Prostate gland (tissue), 2 donors: ENCODE data around the gene KIF1B. TPM values are rescaled to one million over a fixed set of nuclear protein-coding genes. Genes with fewer than 3 reads are reported as not detected.
"Not testable (repeated sequence)": the region's sequence is repeated elsewhere in the genome, so short reads cannot be mapped to it uniquely, and the experiment has no call there.

Experiments used
- DNase-seq: peaks from one replicate; pipeline ENCODE4 v3.0.0-alpha.2; 2019; ENCODE audit warnings: low spot score
- H3K27ac ChIP-seq, 2 donors: fragments of 200-600 bp; sonication (generic); 2 replicates each; pipeline ENCODE4 v1.5.1; 2017 to 2019
- H3K27me3 ChIP-seq: fragments of 200-600 bp; sonication (generic); replicated peaks from 2 replicates; pipeline ENCODE4 v1.5.1; 2019; ENCODE audit not compliant: insufficient read depth
- H3K36me3 ChIP-seq, 2 donors: fragments of 200-600 bp; sonication (generic); 1 replicate in 1 of 2; 2 replicates in 1 of 2; pipeline versions ENCODE4 v1.5.1 to v1.8.1; 2017 to 2019
- H3K4me1 ChIP-seq: fragments of 200-600 bp; sonication (generic); replicated peaks from 2 replicates; pipeline ENCODE4 v1.5.1; 2019
- H3K4me3 ChIP-seq, 2 donors: fragments of 200-600 bp; sonication (generic); 2 replicates each; pipeline ENCODE4 v1.5.1; 2017 to 2019
- H3K9me3 ChIP-seq: fragments of 200-600 bp; sonication (generic); 2 replicates; pipeline ENCODE4 v1.5.1; 2017
- POLR2A ChIP-seq: fragments of 450-650 bp; IDR thresholded peaks from one replicate; pipeline ENCODE4 v1.6.1; 2016; ENCODE audit warnings: antibody characterized with exemption, mild to moderate bottlenecking
- POLR2AphosphoS5 ChIP-seq: sonication (generic); formaldehyde crosslinking; IDR thresholded peaks from one replicate; pipeline ENCODE4 v1.6.1; 2017; ENCODE audit warnings: antibody characterized with exemption
- WGBS: methylation state at CpG from one replicate; pipeline ENCODE4 v1.1.5; 2018; 5-methylcytosine and 5-hydroxymethylcytosine counted together
- intact Hi-C: fragments of 100-400 bp; cut with DNase I; formaldehyde crosslinking; loops from one replicate; pipeline ENCODE4 v1.14.2; 2022
- total RNA-seq, 2 donors: library from RNA; depleted of rRNA; stranded (reverse); fragments of >200 nt; gene quantifications; one replicate each; pipeline ENCODE4 v1.1.0, GENCODE V29; 2016
- TF ChIP-seq, protein P1 (sequence below), 4 experiments: fragments of 200-600 bp in 2 of 4; fragments of 450-650 bp in 2 of 4; sonication (generic) in 2 of 4; IDR thresholded peaks; 1 replicate in 3 of 4; 2 replicates in 1 of 4; pipeline ENCODE4 v1.5.1; 2016 to 2019; ENCODE audit warnings: antibody characterized with exemption in 4 of 4, mild to moderate bottlenecking in 2 of 4, moderate library complexity in 2 of 4

The KIF1B gene
- total RNA-seq, 2 donors from 2014 or later = 31.3 to 56.8 TPM

DNA sequence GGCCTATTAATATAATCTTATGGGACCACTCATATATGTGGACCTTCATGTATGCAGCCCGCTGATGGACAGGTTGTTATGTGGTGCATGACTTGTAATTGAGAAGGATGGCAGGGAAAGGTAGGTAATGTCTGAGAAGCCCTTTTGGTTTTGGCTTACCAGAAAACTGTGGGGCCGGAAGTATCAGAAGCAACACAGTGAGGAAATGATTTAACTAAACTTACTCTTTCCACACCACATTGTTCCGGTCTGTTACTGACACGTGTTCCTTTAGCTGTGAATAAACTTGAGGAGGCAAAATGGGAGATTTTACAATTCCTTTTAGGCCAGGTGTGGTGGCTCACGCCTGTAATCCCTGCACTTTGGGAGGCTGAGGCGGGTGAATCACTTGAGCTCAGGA is 32.4 kb downstream of the KIF1B start:
- intact Hi-C loops = no loop called here

DNA sequence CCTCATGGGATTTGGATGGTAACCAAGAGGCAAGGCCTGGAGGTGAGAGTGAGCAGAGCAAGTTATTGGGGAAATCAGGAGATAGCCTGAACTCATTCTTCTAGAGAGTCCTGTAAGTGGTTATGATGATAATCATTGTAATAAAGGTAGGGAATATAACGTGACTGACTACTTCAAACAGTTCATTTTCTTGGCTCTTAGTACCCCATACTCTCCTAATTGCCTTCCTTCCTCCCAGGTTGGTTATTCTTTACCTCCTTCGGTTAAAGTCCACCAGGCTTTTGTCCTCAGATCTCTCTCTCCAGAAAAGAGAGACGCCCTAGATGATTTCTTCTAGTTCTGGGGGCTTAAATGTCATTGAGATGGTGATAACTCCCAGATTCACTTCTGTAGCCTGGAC is 35.3 kb downstream of the KIF1B start:
- TF ChIP-seq POLR2AphosphoS5 = no peak
- TF ChIP-seq, protein P1, sequence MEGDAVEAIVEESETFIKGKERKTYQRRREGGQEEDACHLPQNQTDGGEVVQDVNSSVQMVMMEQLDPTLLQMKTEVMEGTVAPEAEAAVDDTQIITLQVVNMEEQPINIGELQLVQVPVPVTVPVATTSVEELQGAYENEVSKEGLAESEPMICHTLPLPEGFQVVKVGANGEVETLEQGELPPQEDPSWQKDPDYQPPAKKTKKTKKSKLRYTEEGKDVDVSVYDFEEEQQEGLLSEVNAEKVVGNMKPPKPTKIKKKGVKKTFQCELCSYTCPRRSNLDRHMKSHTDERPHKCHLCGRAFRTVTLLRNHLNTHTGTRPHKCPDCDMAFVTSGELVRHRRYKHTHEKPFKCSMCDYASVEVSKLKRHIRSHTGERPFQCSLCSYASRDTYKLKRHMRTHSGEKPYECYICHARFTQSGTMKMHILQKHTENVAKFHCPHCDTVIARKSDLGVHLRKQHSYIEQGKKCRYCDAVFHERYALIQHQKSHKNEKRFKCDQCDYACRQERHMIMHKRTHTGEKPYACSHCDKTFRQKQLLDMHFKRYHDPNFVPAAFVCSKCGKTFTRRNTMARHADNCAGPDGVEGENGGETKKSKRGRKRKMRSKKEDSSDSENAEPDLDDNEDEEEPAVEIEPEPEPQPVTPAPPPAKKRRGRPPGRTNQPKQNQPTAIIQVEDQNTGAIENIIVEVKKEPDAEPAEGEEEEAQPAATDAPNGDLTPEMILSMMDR (IDR thresholded peaks at IDR 0.05) = no peak
- no peak for TF ChIP-seq POLR2A
- Histone ChIP-seq H3K4me3 (no peak overlapping the region), H3K27ac (no peak overlapping the region), H3K27me3 (no peaks in the 10 kb centered on the region), H3K36me3 (no peaks in the 10 kb centered on the region), H3K9me3 (no peaks in the 10 kb centered on the region), H3K4me1 (no peaks in the 10 kb centered on the region)
- 86% methylated on average over 3 of the region's 3 CpGs for WGBS
- intact Hi-C loops = no loop called here
- DNase-seq = no peak

More for the DNA sequence above, 32.4 kb downstream of the KIF1B start:
- H3K4me3 ChIP-seq = no peak overlapping the region
- no peaks in the 10 kb centered on the region for H3K9me3 ChIP-seq
- 92% methylated on average over 6 of the region's 6 CpGs for WGBS
- TF ChIP-seq POLR2A = no peak
- TF ChIP-seq, protein P1 (IDR thresholded peaks at IDR 0.05) = no peak
- no peak for TF ChIP-seq POLR2AphosphoS5
- no peaks in the 10 kb centered on the region for H3K36me3 ChIP-seq
- no peak for DNase-seq
- H3K27ac ChIP-seq = no peak overlapping the region
- H3K27me3 ChIP-seq = no peaks in the 10 kb centered on the region
- no peaks in the 10 kb centered on the region for H3K4me1 ChIP-seq

DNA sequence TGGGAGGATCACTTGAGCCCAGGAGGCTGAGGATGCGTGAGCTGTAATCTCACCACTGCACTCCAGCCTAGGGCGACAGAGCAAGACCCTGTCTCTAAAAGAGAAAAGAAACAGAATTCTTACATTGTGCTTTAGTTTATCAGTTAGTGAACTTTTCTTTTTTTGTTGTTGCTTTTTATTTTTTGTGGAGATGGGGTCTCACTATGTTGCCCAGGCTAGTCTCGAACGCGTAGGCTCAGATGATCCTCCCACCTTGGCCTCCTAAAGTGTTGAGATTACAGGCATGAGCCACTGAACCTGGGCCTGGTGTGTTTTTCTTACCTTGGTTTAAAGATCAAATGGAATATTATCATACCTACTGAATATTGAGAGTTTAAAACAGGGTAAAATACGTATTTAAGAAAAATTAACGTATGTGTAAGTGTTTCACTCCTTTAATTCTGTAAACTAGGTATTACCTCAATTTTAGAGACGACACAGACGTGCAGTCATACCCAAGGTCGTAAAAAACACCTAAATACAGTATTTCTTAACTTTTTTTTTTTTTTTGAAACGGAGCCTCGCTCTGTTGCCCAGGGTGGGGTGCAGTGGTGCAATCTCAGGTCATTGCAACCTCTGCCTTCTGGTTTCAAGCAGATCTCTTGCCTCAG is 39.6 kb downstream of the KIF1B start:
- intact Hi-C loops = no loop called here
- DNase-seq = no peak
- Histone ChIP-seq H3K4me3 (no peak overlapping the region), H3K27ac (no peak overlapping the region), H3K4me1 (no peaks in the 10 kb centered on the region), H3K36me3 (no peaks in the 10 kb centered on the region), H3K27me3 (no peaks in the 10 kb centered on the region), H3K9me3 (no peaks in the 10 kb centered on the region)
- TF ChIP-seq POLR2A = no peak
- TF ChIP-seq, protein P1 (IDR thresholded peaks at IDR 0.05) = no peak
- TF ChIP-seq POLR2AphosphoS5 = no peak
- 94% methylated on average over 12 of the region's 12 CpGs for WGBS

DNA sequence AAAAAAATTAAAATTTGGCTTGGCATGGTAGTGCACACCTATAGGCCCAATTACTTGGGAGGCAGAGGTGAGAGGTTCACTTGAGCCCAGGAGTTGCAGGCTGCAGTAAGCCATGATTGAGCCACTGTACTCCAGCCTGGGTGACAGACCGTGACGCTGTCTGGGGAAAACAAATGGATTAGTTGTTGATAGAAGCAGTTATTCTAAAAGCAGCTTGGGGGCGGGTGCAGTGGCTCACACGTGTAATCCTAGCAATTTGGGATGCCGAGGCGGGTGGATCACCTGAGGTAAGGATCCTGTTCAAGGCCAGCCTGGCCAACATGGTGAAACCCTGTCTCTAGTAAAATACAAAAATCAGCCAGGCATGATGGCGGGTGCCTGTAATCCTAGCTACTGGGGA is 40.3 kb downstream of the KIF1B start:
- Histone ChIP-seq H3K36me3 (no peaks in the 10 kb centered on the region), H3K4me3 (no peak overlapping the region), H3K27ac (no peak overlapping the region), H3K27me3 (no peaks in the 10 kb centered on the region), H3K4me1 (no peaks in the 10 kb centered on the region), H3K9me3 (no peaks in the 10 kb centered on the region)
- no peak for DNase-seq
- WGBS = 85% methylated on average over 7 of the region's 7 CpGs
- intact Hi-C loops = no loop called here
- TF ChIP-seq, protein P1 (IDR thresholded peaks at IDR 0.05) = no peak
- TF ChIP-seq POLR2AphosphoS5 (no peak), POLR2A (no peak)

DNA sequence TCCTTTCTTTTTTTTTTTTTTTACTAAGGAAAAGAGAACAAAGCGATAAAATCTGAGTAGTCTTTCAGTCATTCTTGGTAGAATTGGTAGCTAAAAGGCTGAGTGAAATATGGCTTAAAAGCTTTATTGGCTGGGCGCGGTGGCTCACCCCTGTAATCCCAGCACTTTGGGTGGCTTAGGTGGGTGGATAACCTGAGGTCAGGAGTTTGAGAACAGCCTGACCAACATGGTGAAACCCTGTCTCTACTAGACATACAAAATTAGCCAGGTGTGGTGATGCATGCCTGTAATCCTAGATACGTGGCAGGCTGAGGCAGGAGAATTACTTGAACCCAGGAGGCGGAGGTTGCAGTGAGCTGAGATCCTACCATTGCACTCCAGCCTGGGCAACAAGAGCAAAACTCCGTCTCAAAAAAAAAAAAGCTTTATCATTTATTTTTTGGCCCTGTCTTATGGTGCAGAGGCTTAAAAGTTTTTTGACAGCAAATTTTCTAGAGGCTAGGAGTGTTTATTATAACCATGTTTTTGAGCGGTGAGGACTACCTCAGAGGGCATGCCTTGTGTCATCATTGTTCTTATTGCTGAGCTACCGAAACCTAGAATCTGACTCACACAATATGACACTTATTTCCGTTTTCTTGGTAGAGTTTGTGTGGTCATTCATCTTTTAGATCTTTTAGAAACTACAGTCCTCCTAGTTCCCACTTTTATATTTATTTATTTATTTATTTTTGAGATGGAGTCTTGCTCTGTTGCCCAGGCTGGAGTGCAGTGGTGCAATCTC is 41.1 kb downstream of the KIF1B start:
- DNase-seq, H3K4me1 ChIP-seq, H3K27me3 ChIP-seq, H3K36me3 ChIP-seq, H3K27ac ChIP-seq, H3K9me3 ChIP-seq, intact Hi-C loops, H3K4me3 ChIP-seq: not testable (repeated sequence)
- 86% methylated on average over 9 of the region's 9 CpGs for WGBS
